ENCODE data around the gene RALGPS1. TPM values are rescaled to one million over a fixed set of nuclear protein-coding genes. Genes with fewer than 3 reads are reported as not detected.

The RALGPS1 gene
- total and polyA plus RNA-seq, 2 of the 13 experiments (the other 11 are each of a cell fraction or from before 2014, with no cell fraction given), result 3.7 to 6.5 TPM

DNA sequence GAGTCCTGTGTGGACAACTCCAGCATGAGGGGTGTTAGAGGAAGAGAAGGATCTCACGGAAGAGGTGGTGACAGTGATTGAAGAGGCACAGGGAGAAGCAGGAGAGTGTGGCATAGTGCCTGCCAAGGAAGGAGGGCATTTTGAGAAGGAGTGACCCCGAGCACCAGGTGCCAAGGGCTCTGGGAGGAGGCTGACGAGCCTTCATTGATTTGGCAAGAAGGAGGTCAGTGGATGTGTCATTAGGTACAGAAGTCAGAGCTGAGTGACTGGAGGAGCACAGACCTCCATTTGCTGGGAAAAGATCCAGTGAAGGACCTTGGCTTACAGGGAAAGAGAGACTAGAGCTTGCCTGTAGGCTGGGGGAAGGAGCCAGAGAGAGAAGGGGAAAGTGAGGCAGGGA is 278.2 kb downstream of the RALGPS1 start:
- TF ChIP-seq FOXK1 (CRISPR knock-in tag; IDR thresholded peaks at IDR 0.05; ENCODE audit: borderline replicate concordance, low read depth), result no peak
- no peak for TF ChIP-seq SNAI1 (CRISPR knock-in tag; IDR thresholded peaks at IDR 0.05; ENCODE audit: borderline replicate concordance)
- no peak for TF ChIP-seq SYNCRIP (IDR thresholded peaks at IDR 0.05; ENCODE audit: insufficient read depth, low read depth, low read length)
- TF ChIP-seq ZNF234 (CRISPR knock-in tag; conservative IDR thresholded peaks at IDR 0.05), result no peak
- TF ChIP-seq ZEB1 (IDR thresholded peaks at IDR 0.05; ENCODE audit: insufficient replicate concordance, low read depth), result no peak
- no peak for TF ChIP-seq ZFYVE20 (CRISPR knock-in tag; IDR thresholded peaks at IDR 0.05; ENCODE audit: borderline replicate concordance, low read depth)
- TF ChIP-seq ZBTB7B (CRISPR knock-in tag; IDR thresholded peaks at IDR 0.05), result no peak
- no peak for TF ChIP-seq PHF5A (CRISPR knock-in tag; IDR thresholded peaks at IDR 0.05; ENCODE audit: low read depth, unreplicated experiment)
- TF ChIP-seq, protein P1, sequence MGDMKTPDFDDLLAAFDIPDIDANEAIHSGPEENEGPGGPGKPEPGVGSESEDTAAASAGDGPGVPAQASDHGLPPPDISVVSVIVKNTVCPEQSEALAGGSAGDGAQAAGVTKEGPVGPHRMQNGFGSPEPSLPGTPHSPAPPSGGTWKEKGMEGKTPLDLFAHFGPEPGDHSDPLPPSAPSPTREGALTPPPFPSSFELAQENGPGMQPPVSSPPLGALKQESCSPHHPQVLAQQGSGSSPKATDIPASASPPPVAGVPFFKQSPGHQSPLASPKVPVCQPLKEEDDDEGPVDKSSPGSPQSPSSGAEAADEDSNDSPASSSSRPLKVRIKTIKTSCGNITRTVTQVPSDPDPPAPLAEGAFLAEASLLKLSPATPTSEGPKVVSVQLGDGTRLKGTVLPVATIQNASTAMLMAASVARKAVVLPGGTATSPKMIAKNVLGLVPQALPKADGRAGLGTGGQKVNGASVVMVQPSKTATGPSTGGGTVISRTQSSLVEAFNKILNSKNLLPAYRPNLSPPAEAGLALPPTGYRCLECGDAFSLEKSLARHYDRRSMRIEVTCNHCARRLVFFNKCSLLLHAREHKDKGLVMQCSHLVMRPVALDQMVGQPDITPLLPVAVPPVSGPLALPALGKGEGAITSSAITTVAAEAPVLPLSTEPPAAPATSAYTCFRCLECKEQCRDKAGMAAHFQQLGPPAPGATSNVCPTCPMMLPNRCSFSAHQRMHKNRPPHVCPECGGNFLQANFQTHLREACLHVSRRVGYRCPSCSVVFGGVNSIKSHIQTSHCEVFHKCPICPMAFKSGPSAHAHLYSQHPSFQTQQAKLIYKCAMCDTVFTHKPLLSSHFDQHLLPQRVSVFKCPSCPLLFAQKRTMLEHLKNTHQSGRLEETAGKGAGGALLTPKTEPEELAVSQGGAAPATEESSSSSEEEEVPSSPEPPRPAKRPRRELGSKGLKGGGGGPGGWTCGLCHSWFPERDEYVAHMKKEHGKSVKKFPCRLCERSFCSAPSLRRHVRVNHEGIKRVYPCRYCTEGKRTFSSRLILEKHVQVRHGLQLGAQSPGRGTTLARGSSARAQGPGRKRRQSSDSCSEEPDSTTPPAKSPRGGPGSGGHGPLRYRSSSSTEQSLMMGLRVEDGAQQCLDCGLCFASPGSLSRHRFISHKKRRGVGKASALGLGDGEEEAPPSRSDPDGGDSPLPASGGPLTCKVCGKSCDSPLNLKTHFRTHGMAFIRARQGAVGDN (CRISPR knock-in tag; IDR thresholded peaks at IDR 0.05), result no peak
- TF ChIP-seq GABPA (IDR thresholded peaks at IDR 0.05; ENCODE audit: low read depth, low read length), result no peak
- TF ChIP-seq GABPA (CRISPR knock-in tag; IDR thresholded peaks at IDR 0.05; ENCODE audit: low read depth), result no peak
- TF ChIP-seq, protein P2, sequence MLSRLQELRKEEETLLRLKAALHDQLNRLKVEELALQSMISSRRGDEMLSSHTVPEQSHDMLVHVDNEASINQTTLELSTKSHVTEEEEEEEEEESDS (CRISPR knock-in tag; IDR thresholded peaks at IDR 0.05; ENCODE audit: borderline replicate concordance), result no peak
- no peak for TF ChIP-seq MED1 (CRISPR knock-in tag; IDR thresholded peaks at IDR 0.05)
- TF ChIP-seq, protein P3, sequence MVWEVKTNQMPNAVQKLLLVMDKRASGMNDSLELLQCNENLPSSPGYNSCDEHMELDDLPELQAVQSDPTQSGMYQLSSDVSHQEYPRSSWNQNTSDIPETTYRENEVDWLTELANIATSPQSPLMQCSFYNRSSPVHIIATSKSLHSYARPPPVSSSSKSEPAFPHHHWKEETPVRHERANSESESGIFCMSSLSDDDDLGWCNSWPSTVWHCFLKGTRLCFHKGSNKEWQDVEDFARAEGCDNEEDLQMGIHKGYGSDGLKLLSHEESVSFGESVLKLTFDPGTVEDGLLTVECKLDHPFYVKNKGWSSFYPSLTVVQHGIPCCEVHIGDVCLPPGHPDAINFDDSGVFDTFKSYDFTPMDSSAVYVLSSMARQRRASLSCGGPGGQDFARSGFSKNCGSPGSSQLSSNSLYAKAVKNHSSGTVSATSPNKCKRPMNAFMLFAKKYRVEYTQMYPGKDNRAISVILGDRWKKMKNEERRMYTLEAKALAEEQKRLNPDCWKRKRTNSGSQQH (CRISPR knock-in tag; IDR thresholded peaks at IDR 0.05; ENCODE audit: low read depth), result no peak
- no TSS peak for BruUV-seq (replicated peaks)
- H3K79me2 ChIP-seq (ENCODE audit: insufficient read depth, low read length), result no peaks in the 10 kb centered on the region
- H3K4me3 ChIP-seq (replicated peaks in 1 of 3; ENCODE audit: insufficient read depth in 1 of 3, low read depth in 2 of 3, low read length in 3 of 3), result no peak overlapping the region
- no peak overlapping the region for H3K27ac ChIP-seq (ENCODE audit: extremely low read length, insufficient read depth, low read length)
- no peaks in the 10 kb centered on the region for H3K36me3 ChIP-seq (replicated peaks in 1 of 2; ENCODE audit: control insufficient read depth in 1 of 2, insufficient read depth in 2 of 2, low read length in 2 of 2)
- 52% methylated on average over 3 of the region's 3 CpGs for WGBS (ENCODE audit: low lambda C conversion rate)
- no peaks in the 10 kb centered on the region for H3K9me3 ChIP-seq (ENCODE audit: low read length)
- intact Hi-C loops (cut with micrococcal nuclease; ENCODE audit: unreplicated experiment), result no loop called here
- FAIRE-seq, result no peak
- in situ Hi-C loops (cut with HindIII; ENCODE audit: extremely low pct_ligation_motif_present, low pct_unique_long_range_greater_than_20kb), result loop anchor here (10.0 kb wide), 1 partner anchor 228 kb away; no protein-coding TSS in a partner anchor
- ChIA-PET CTCF (ENCODE audit: low intra/inter-chr PET ratio, low total read pairs) (no interaction called here), POLR2A (no interaction called here)
- ATAC-seq, result no peak
- no peak overlapping the region for H3K9ac ChIP-seq (ENCODE audit: insufficient read depth, low read depth, low read length)
- H3K4me2 ChIP-seq (ENCODE audit: low read depth, low read length), result no peak overlapping the region
- no peaks in the 10 kb centered on the region for H3K27me3 ChIP-seq (ENCODE audit: control insufficient read depth in 1 of 2, insufficient read depth in 2 of 2, low read length in 2 of 2)
- no peaks in the 10 kb centered on the region for H4K20me1 ChIP-seq (ENCODE audit: insufficient read depth, low read length)
- H3K4me1 ChIP-seq (ENCODE audit: insufficient read depth, low read length), result peaks cover 46% of the 10 kb centered on the region
- DNase-seq (ENCODE audit: low spot score), result no peak
- H2AFZ ChIP-seq (ENCODE audit: low read length), result no peak overlapping the region

Data from HepG2 (cell line).